Neuronal stem cell (in vitro differentiated cells): ENCODE results near the gene EEF1G.
A peak's percentile ranks its signal among the peaks of the same experiment; 100 is the strongest.
"Not testable (repeated sequence)": the region's sequence is repeated elsewhere in the genome, so short reads cannot be mapped to it uniquely, and the experiment has no call there.

ENCODE experiments used
- DNase-seq: peaks from one replicate; pipeline ENCODE4 v3.0.0-alpha.2; 2013; ENCODE audit warnings: low spot score
- H2AFZ ChIP-seq: one replicate; pipeline ENCODE4 v1.6.1; 2013; ENCODE audit warnings: mild to moderate bottlenecking, low read length, inconsistent platforms
- H2AK5ac ChIP-seq: 2 replicates; pipeline ENCODE4 v1.6.1; 2013; ENCODE audit warnings: low read depth, mild to moderate bottlenecking, inconsistent platforms, low read length, moderate library complexity, mixed read lengths
- H2BK120ac ChIP-seq: 2 replicates; pipeline ENCODE4 v1.6.1; 2013; ENCODE audit warnings: low read depth, mild to moderate bottlenecking, inconsistent platforms, low read length, moderate library complexity, mixed read lengths
- H2BK12ac ChIP-seq: one replicate; pipeline ENCODE4 v1.6.1; 2013; ENCODE audit warnings: low read length, inconsistent platforms
- H2BK15ac ChIP-seq: 2 replicates; pipeline ENCODE4 v1.6.1; 2013; ENCODE audit warnings: mild to moderate bottlenecking, low read length, inconsistent platforms, mixed read lengths
- H2BK5ac ChIP-seq: one replicate; pipeline ENCODE4 v1.6.1; 2013; ENCODE audit warnings: inconsistent platforms, mild to moderate bottlenecking, low read length, moderate library complexity
- H3K14ac ChIP-seq: one replicate; pipeline ENCODE4 v1.6.1; 2013; ENCODE audit warnings: low read length, inconsistent platforms
- H3K18ac ChIP-seq: 2 replicates; pipeline ENCODE4 v1.6.1; 2013; ENCODE audit warnings: low read length, inconsistent platforms
- H3K23ac ChIP-seq: 2 replicates; pipeline ENCODE4 v1.6.1; 2013; ENCODE audit warnings: low read depth, mild to moderate bottlenecking, mixed read lengths, low read length, inconsistent platforms; ENCODE audit not compliant: poor library complexity
- H3K27ac ChIP-seq: replicated peaks from 3 replicates; pipeline ENCODE4 v1.5.1; 2013; ENCODE audit warnings: low read length, inconsistent platforms
- H3K27me3 ChIP-seq, 3 experiments: 2 replicates each; pipeline ENCODE4 v1.6.1; 2013; ENCODE audit warnings: low read length in 3 of 3, mild to moderate bottlenecking in 2 of 3, inconsistent platforms in 1 of 3, low read depth in 1 of 3, mixed read lengths in 1 of 3, moderate library complexity in 1 of 3; ENCODE audit not compliant: control insufficient read depth in 3 of 3, insufficient read depth in 3 of 3
- H3K36me3 ChIP-seq, 2 donors: replicated peaks in 1 of 2; 2 replicates each; pipeline ENCODE4 v1.6.1; 2013; ENCODE audit warnings: low read length in 2 of 2; ENCODE audit not compliant: control insufficient read depth in 2 of 2, insufficient read depth in 2 of 2
- H3K4ac ChIP-seq: 2 replicates; pipeline ENCODE4 v1.6.1; 2013; ENCODE audit warnings: inconsistent platforms, mild to moderate bottlenecking, low read length, moderate library complexity
- H3K4me1 ChIP-seq, 2 donors: 1 replicate in 1 of 2; 2 replicates in 1 of 2; pipeline ENCODE4 v1.6.1; 2013; ENCODE audit warnings: low read length in 2 of 2, low read depth in 1 of 2; ENCODE audit not compliant: control insufficient read depth in 2 of 2, insufficient read depth in 1 of 2
- H3K4me2 ChIP-seq: one replicate; pipeline ENCODE4 v1.6.1; 2013; ENCODE audit warnings: mild to moderate bottlenecking, low read length, inconsistent platforms; ENCODE audit not compliant: insufficient read depth, poor library complexity, severe bottlenecking
- H3K4me3 ChIP-seq, 2 donors: 2 replicates each; pipeline ENCODE4 v1.5.1; 2013; ENCODE audit warnings: low read length in 2 of 2, mild to moderate bottlenecking in 2 of 2, inconsistent platforms in 1 of 2, moderate library complexity in 1 of 2
- H3K79me1 ChIP-seq: one replicate; pipeline ENCODE4 v1.6.1; 2013; ENCODE audit warnings: low read depth, mild to moderate bottlenecking, inconsistent platforms, low read length, moderate library complexity
- H3K9ac ChIP-seq: one replicate; pipeline ENCODE4 v1.6.1; 2013; ENCODE audit warnings: mild to moderate bottlenecking, low read depth, low read length, inconsistent platforms; ENCODE audit not compliant: poor library complexity
- H3K9me3 ChIP-seq, 2 donors: replicated peaks in 1 of 2; 2 replicates each; pipeline versions ENCODE3 to v1.6.1; 2013; ENCODE audit warnings: low read length in 2 of 2, mild to moderate bottlenecking in 2 of 2, inconsistent platforms in 1 of 2, low read depth in 1 of 2, mixed read lengths in 1 of 2, moderate library complexity in 1 of 2; ENCODE audit not compliant: control insufficient read depth in 2 of 2, insufficient read depth in 1 of 2
- H4K8ac ChIP-seq: one replicate; pipeline ENCODE4 v1.6.1; 2013; ENCODE audit warnings: low read depth, mild to moderate bottlenecking, inconsistent platforms, low read length, moderate library complexity
- H4K91ac ChIP-seq: one replicate; pipeline ENCODE4 v1.6.1; 2013; ENCODE audit warnings: low read length, low read depth, mild to moderate bottlenecking, inconsistent platforms; ENCODE audit not compliant: poor library complexity
- WGBS, 2 donors: extraction: QIAGEN DNeasy Blood & Tissue Kit; methylation state at CpG; one replicate each; pipeline ENCODE4 v1.1.7; 2013; ENCODE audit warnings: missing lambda C conversion rate in 2 of 2, mixed read lengths in 1 of 2; ENCODE audit not compliant: insufficient read length in 2 of 2, insufficient replicate concordance in 1 of 2; ENCODE audit errors: extremely low coverage in 2 of 2; 5-methylcytosine and 5-hydroxymethylcytosine counted together

Gene EEF1G

GRCh38 chr11:62621027-62621566 lies 47.4 kb upstream of the EEF1G start:
- peak overlapping the region; percentile 67 for H3K4me2 ChIP-seq
- H2BK12ac ChIP-seq: no peak overlapping the region
- peak overlapping the region; percentile 88 for H2AFZ ChIP-seq
- peak overlapping the region; percentile 87 for H3K18ac ChIP-seq
- no peak for DNase-seq
- H3K4me1 ChIP-seq: peaks cover 3% of the 10 kb centered on the region in 2 donors
- peak overlapping the region; percentile 64 to 81 for H3K4me3 ChIP-seq
- H3K23ac ChIP-seq: peak overlapping the region; percentile 66
- no peak overlapping the region for H4K91ac ChIP-seq
- H2BK120ac ChIP-seq: peak overlapping the region; percentile 47
- H3K27ac ChIP-seq: peak overlapping the region; percentile 66
- H2AK5ac ChIP-seq: no peak overlapping the region
- H2BK15ac ChIP-seq: no peak overlapping the region
- peak overlapping the region; percentile 94 for H3K9ac ChIP-seq
- H2BK5ac ChIP-seq: peak overlapping the region; percentile 91
- no peak overlapping the region for H3K4ac ChIP-seq
- H3K36me3 ChIP-seq: peaks cover 20 to 51% of the 10 kb centered on the region in 2 donors
- peaks cover 2% of the 10 kb centered on the region for H3K79me1 ChIP-seq
- H3K27me3 ChIP-seq: no peaks in the 10 kb centered on the region
- no peak overlapping the region for H3K14ac ChIP-seq
- WGBS, 2 donors: no CpG with 5 or more reads among the region's 8 CpGs
- no peaks in the 10 kb centered on the region for H3K9me3 ChIP-seq
- H4K8ac ChIP-seq: no peak overlapping the region

GRCh38 chr11:62616957-62617356 lies 43.3 kb upstream of the EEF1G start:
- H3K9me3 ChIP-seq, H2BK120ac ChIP-seq, H3K4me3 ChIP-seq, H3K79me1 ChIP-seq, H3K4me2 ChIP-seq, H3K27ac ChIP-seq, H2AK5ac ChIP-seq, H3K4ac ChIP-seq, H3K23ac ChIP-seq, H3K27me3 ChIP-seq, H3K18ac ChIP-seq, H3K4me1 ChIP-seq, H3K14ac ChIP-seq, DNase-seq, H4K91ac ChIP-seq, H3K9ac ChIP-seq, H2AFZ ChIP-seq, H2BK15ac ChIP-seq, H2BK12ac ChIP-seq, H4K8ac ChIP-seq: not testable (repeated sequence)
- H2BK5ac ChIP-seq: peak overlapping the region; percentile 53
- H3K36me3 ChIP-seq: peaks cover 8 to 39% of the 10 kb centered on the region in 2 donors
- no CpG with 5 or more reads among the region's 14 CpGs for WGBS, 2 donors

- no peaks in the 10 kb centered on the region for H3K9me3 ChIP-seq
- DNase-seq: no peak
- H3K36me3 ChIP-seq: peaks cover 8 to 37% of the 10 kb centered on the region in 2 donors
- H3K9ac ChIP-seq: peak overlapping the region; percentile 30
- no peak overlapping the region for H2BK15ac ChIP-seq
- no peak overlapping the region for H2BK12ac ChIP-seq
- H3K27me3 ChIP-seq: no peaks in the 10 kb centered on the region
- no CpG with 5 or more reads among the region's 7 CpGs for WGBS, 2 donors
- no peak overlapping the region for H3K14ac ChIP-seq
- no peak overlapping the region for H3K4me3 ChIP-seq
- H3K4ac ChIP-seq: no peak overlapping the region
- no peak overlapping the region for H2BK120ac ChIP-seq
- no peak overlapping the region for H2AFZ ChIP-seq
- H3K79me1 ChIP-seq: peaks cover 3% of the 10 kb centered on the region
- peaks cover 8 to 15% of the 10 kb centered on the region in 2 donors for H3K4me1 ChIP-seq
- no peak overlapping the region for H3K18ac ChIP-seq
- no peak overlapping the region for H2BK5ac ChIP-seq
- no peak overlapping the region for H3K27ac ChIP-seq
- H2AK5ac ChIP-seq: no peak overlapping the region
- no peak overlapping the region for H4K91ac ChIP-seq
- H4K8ac ChIP-seq: no peak overlapping the region
- H3K4me2 ChIP-seq: no peak overlapping the region
- H3K23ac ChIP-seq: no peak overlapping the region
Observed at GRCh38 chr11:62615521-62615920, 41.8 kb upstream of the EEF1G start.

GRCh38 chr11:62614275-62614674 lies 40.6 kb upstream of the EEF1G start:
- H3K9ac ChIP-seq: no peak overlapping the region
- H2BK15ac ChIP-seq: no peak overlapping the region
- no peak overlapping the region for H2AK5ac ChIP-seq
- no peak overlapping the region for H4K8ac ChIP-seq
- H3K23ac ChIP-seq: no peak overlapping the region
- H4K91ac ChIP-seq: no peak overlapping the region
- no peaks in the 10 kb centered on the region for H3K27me3 ChIP-seq
- no CpG with 5 or more reads among the region's 8 CpGs for WGBS, 2 donors
- H3K27ac ChIP-seq: no peak overlapping the region
- H2BK5ac ChIP-seq: no peak overlapping the region
- no peak overlapping the region for H3K14ac ChIP-seq
- H2AFZ ChIP-seq: no peak overlapping the region
- H3K36me3 ChIP-seq: peaks cover 8 to 33% of the 10 kb centered on the region in 2 donors
- no peak overlapping the region for H2BK120ac ChIP-seq
- no peak overlapping the region for H3K18ac ChIP-seq
- no peak overlapping the region for H3K4me2 ChIP-seq
- H3K79me1 ChIP-seq: peaks cover 3% of the 10 kb centered on the region
- H3K9me3 ChIP-seq: peaks cover 0 to 2% of the 10 kb centered on the region in 2 donors
- no peak overlapping the region for H2BK12ac ChIP-seq
- H3K4me1 ChIP-seq: peaks cover 8 to 15% of the 10 kb centered on the region in 2 donors
- H3K4me3 ChIP-seq: no peak overlapping the region
- H3K4ac ChIP-seq: no peak overlapping the region
- DNase-seq: no peak
